Activated CD4-positive, alpha-beta T cell treated with anti-CD3 and anti-CD28 coated beads, Interleukin-2, amount 50 U/mL, for 4 hours (primary cell): ENCODE measurements around the gene AXIN2.
A peak's percentile ranks its signal among the peaks of the same experiment; 100 is the strongest.

Experiments used
- DNase-seq, 2 experiments: peaks; one replicate each; pipeline ENCODE4 v3.0.0-alpha.2; 2020

Gene AXIN2

DNA sequence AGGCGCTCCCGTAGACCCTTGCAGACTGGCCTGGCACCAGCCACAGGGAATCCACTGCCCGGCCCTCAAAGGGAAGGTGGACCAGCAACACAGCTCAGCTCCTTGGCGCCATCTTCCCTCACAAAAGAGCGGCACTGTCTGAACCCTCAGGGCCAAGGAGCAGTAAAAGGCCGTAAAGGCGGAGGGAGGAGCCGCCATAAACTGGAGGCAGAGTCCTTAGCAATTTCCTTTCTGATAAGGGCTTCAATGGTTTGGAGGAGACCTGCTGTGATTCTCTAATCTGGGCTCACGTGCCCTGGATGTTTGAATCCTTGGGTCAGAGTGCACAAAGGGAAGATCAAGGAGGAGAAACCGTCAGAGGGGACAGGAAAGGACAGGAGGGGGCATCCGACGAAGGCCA, 15.5 kb upstream of the AXIN2 start:
- DNase-seq: no peak

DNA sequence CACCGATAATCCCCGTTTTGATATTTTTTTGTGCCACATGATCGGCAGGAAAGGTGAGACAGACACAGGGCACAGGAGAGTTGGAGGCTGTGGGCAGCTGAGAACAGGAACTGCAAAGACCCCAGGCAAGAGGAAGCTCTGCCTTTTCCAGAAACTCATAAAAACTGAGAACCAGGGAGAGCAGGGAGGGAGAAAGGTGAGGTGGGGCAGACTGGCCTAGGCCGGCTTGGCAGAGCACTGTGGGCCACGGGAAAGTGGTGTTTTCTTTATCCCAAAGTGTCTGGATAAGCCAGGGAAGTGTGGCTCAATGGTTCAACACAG, 11.8 kb upstream of the AXIN2 start:
- no peak for DNase-seq

DNA sequence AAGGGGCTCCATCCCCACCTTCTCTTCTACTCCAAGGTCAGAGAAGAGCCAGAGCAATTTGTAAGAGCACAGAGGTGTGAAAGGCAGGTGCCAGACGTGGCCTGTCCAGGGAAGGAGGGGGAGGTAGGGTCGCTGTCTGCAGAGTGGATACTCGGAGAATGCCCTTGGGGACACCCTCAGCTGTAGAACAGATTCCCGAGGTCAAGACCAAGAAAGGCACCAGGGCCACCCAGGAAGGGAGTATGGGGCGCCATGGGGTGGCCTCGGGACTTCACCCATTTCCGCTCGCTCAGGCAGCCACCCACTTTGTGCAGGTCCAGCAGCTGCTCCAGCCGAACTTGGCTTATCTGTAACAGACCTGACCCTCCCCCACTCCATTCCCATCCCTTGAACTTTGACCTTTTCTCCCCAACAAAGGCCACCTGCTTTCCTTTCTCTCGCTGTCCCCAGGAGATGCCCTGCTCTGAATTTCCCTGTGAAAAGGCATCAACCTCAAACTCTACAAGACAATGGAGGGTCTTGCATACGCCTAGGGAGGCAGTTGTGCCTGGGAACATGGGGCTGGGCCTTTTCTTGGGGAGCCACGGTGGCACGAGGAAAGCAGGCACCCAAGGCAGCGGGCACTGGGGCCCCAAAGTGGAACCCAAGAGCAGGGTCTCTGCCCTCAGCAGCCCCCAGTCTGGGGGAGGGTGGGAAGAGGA, 11.3 kb upstream of the AXIN2 start:
- no peak for DNase-seq

DNA sequence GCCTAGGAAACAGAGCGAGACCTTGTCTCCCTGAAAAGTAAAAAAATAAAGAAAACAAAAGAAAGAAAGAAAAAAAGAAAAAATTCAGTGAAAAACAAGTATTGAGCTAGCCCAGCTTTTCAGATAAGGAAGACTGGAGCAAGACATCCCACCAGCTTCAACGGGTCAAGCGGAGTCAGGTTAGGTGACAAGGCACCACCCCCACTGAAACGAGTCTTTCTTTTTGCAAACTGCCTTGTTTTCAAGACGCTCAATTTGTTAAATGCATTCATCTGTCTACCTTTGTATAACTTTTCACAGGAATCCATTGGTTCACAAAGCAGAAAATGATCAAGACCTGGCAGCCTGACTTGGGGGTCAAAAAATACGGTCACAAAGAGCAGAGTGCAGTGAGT, 10.7 kb upstream of the AXIN2 start:
- no peak for DNase-seq

DNA sequence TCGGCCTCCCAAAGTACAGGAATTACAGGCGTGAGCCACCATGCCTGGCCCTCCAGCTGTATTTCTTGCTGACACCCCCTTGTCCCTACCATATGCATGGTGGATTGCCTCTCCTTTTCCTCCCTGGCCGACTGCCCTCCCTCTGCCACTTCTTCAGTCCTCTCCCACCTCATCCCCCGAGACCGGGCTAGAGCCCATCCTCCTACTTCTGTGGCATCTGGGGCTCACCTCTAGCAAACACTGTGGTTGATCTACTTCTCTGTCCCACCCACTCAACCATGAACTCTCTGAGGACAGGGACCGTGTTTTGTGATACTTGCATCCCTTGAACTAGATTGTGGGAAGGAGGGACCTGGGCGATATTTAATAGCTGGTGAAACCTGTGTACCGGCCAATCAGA, 7.5 kb upstream of the AXIN2 start:
- DNase-seq: no peak

DNA sequence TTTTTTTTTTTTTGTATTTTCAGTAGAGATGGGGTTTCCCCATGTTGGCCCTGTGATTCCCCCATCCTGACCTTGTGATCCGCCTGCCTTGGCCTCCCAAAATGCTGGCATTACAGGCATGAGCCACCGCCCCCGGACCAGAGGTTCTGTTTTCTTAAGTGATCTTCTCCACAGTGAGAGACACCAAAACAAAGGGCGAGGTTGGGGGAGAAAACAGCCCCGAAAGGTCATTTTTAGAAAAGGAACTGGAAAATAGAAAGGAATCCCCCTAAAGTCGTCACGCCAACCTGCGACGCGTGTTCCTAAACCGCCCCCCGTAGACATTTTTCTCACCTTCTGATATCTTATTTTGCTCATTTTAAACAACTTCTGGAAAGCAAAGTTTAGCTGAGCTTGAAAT, 6.1 kb upstream of the AXIN2 start:
- no peak for DNase-seq

DNA sequence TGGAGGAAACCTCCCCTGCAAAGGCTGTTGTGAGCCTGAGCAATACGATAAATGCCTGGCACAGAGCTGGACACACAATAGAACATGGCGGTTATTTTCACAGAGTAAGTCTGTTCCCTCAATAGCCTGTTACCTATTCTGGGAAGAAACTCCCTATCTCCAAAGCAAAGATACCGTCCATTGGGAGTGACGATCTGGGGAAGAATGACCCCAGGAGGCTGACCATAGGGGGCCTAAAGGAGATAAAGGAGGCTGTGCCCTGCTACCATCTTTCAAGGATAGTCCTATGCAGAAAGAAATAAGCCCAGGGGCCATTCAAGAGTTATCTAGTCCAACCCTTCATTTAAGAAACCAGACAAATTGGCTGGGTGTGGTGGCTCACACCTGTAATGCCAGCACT, 4.1 kb upstream of the AXIN2 start:
- no peak for DNase-seq

DNA sequence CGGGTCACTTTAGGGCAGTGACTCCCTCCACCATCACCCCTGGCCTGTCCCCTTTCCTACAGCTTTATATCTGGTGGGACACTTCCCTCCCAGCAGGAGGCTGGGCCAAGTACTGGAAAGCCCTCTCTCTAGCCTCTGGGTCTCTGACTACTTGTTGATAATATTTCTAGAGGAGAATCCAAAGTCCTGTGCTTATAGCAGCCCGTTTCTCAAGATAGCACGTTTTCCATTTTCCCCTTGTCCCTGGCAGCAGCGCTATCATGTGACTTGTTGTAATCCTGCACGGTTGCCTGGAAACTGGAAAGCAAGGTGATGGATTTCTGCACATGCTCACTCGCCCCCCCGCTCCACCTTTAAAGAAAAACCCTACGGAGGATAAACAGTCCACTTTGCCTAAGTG, 3.3 kb upstream of the AXIN2 start:
- DNase-seq: no peak

DNA sequence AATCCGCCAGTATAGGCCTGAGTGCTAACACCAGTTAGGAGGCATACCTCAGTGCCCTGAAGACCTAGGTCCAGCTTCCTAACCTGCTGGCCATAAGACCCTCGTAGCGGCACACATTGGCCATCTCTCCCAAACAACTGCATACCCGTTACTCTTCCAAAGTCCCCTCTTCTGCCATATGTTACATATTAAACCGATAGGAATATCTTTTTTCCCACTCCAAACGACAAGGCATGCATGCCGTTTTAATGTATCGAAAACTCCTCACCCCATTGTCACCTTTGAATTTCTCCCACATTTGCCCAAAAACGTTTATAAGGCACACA, 721 bp upstream of the AXIN2 start:
- DNase-seq: no peak

DNA sequence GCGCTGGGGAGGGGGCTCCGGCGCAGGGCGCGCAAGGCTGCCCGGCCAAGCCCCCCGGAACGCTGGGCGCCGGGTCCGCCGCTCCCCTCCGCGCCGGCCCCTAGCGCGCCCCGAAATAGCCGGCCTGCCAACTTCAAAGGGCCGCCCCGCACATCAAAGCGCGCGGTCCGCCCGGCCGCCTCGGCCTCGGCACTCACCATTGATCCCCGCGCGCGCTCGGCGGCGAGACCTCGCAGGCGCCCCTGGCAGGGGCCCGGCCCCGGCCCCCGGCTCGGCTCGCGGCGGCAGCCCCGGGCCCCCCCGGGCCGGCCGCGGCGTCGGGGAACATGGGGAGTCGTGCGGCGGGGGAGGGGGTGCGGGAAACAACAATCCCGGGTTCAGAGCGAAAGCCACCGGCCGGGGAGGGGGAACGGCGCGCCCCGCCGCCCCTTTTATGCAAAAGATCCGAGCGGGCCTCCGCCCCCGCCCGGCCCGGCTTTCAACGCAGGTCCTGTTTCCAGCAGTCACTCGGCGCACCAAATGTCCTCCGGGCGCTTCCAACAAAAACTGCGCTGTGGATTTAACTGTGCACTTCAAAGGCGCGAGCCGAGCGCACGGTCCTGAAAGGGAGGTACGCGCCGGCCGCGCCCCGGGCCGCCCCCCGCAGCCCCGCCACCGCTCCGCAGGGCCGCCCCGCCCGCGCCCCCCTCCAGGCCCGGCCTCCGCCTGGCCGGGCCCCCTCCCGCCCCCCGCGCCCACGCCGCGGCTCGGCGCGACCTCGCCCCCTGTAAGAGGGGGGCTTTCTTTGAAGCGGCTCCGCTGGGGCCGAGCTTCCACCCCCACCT, 608 bp downstream of the AXIN2 start:
- DNase-seq: peak; percentile 61 to 69

DNA sequence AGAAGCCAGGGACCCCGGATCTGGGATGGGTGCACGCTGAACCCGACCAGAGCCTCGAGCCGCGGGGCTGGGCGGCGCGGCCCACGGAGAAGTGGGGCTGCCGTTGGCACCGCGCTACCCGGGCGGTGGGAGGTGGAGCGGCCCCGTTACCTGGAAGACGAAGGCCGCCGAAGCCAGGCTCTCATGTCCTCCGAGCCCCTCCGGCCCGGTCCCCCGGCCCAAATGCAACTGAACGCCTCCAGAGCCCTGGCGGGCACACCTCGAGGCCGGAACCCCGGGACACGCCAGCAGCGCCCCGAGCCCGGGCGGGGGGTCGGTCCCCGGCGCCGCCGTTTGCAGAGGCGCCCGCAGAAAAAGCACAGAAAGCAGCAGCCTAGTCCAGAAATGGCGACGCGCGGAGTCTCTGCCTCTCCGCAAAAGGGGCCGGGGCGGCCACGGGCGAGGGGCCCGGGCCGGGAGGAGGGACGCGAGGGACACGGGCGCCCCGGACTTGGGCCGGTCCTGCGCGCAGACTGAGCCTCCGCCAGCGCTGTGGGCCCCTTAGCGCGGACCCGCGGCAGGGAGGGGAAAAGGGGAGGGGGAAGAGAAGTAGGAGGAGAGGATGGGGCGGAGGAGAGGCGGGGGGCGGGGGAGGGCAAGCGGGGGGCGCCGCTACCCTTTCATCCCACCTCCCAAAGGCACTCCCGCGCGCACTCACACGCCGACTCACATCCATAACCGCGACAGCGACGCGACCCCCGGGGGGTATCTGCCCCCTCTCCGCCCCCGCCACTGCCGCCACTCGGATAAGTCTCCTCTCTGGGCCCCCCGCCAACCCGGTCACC, 1.4 kb downstream of the AXIN2 start:
- peak; percentile 9 to 11 for DNase-seq

DNA sequence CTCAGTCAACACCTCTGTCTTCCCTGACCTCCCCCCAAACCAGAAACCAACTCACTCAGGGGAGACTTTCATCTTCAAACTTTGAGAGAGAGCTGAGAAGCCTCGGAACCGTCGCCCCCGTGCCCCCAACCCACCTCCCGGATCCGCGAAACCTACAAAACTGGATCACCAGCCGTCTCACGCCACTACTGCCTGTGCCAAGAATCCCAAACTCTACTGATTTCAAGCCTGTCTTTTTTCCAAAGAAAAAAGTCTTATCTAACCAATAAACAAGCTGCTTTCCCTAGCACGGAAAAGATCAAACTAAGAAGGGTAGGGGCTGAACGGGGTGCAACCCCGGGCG, 2.0 kb downstream of the AXIN2 start:
- no peak for DNase-seq

DNA sequence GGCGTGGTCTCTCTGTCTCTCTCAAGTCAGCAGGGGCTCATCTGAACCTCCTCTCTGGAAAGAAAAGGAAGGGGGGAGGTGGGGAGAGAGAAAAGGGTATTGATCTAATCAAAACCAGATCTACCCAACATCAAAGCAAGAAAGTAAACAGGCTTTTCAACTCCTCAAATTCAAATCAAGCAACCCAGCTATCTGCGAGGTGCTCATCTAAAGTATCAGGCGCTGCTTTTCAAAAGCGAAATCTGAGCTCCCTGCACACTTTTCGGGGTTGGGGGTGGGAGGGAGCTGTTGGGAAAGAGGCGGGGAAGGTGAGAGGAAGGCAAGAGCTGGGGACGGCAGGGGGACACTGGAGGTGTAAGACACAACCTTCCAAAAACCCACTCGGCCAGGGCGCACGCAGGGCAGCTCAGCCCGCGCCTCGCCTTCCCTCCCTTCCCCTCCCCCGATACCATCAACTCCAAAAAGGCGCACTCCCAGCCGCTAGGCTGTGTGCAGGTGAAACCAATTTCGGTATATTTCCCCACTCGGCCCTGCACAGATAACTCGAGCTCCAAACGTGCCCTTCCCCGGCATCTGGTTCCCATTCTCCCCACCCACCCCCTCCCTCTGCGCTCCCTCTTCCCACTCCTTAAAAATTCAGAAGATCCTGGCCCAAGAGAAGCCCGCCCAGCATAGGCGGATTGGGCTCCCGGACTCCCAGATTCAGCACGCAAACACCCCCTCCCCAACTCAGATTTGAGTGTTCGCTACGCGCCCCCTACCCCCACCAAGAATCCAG, 2.6 kb downstream of the AXIN2 start:
- DNase-seq: peak in 1 of 2 experiments; percentile 6

DNA sequence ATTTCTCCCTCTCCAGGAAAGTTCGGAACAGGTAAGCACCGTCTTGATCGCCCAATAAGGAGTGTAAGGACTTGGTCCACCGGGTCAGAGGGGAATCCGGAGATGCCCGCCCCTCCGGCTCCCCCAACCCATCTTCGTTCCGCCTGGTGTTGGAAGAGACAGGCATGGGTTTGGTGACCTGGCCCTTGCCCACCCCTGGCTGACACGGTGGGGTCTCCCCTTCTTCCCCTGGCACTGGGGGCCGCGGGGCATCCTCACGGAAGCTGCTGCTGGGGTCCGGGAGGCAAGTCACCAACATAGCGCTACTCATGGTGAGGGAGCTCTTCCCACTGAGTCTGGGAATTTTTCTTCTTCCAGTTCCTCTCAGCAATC, 3.2 kb downstream of the AXIN2 start:
- no peak for DNase-seq

DNA sequence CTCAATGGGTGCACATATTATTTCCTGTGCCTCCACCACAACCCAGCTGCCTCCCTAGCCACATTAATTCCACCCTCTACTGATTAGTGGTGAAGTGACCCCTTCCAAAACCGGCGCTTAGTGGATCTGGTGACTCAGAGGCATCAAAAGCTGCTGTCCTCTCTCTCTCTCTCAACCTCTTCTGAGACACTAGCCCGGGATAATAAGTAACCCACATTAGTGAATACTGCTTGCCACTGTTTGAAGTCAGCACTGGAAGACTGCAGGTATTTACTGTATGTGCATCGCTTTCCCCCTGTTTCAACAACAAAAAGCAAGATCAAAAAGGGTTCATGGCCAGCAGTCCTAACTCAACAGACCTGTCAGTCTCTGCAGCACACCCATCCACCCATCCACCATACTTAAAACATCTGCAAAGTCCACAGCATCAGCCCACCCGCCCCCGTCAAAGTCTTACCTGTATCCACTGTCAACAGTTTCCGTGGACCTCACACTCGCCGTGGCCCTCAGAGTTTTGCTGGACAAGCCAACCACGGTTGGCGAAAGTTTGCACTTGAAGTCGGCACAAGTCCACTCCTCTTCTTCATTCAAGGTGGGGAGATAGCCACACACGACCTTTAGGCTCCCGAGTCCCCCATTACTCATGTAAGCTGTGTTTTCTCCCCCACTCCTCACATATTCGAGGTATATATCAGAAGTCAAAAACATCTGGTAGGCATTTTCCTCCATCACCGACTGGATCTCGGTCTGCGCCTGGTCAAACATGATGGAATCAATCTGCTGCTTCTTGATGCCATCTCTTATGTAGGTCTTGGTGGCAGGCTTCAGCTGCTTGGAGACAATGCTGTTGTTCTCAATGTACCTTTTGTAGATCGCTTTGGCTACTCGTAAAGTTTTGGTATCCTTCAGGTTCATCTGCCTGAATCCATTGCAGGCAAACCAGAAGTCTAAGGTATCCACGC, 3.8 kb downstream of the AXIN2 start:
- DNase-seq: peak; percentile 11 to 16

DNA sequence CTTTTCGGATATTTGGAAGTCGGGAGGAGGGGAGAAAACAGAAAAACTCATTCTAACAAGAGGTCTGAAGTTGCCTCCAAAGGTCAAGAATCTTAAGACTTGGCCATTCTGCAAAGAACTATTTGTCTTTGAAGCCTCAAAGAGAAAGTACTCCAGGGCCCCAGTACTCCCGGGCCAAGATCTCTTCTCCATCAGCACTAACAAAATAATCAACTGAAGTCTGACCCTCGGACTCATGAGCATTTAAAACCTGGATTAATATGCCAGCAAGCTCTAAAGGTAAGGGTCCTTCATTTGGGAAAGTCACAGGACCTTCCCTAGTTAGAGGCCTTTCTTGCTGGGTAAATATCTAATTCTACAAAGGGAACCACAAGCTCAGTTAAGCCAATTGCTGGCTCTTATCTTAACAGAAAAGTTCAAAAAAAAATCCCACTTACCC, 4.5 kb downstream of the AXIN2 start:
- DNase-seq: no peak

DNA sequence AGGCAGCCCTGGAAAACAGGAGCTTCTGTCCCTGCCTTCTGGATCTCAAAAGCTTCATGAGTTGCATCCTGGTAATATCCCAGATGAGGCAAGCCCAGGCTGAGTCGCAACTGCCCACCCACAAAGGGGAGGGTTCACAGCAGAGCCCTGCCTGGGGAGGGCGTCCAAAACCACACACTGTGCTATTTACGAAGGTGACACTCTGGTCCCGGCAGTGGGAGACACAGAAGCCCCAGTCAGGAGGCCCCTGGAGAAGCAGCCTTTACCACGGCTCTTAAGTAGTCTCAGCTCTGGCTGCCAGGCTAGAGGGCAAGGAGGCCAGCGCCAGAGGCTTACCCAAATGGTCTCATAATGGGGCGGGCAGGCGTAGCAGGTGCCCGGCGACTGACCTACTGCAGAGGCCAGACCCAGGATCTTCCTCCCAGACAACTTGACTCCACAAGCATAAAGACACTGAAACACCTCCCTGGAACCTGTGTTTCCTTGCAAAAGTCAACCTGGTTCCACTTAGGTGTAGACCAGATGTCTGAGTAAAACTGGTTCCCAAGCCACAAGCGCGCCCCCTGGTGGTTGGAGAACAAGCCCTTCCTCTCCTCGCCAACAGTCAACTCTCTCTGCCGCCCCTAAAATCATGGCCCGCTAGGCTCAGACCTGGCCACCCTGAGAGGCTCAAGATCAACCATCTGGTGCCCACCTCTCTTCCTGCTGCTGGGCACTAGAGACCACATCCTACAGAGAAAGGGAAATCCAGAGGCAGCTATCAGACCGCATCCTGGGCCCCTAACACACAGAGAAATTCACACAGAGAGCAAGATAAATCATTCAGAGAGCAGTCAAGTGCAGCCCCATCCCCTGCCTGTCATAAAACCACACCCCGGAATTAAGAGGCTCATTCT, 5.2 kb downstream of the AXIN2 start:
- DNase-seq: peak; percentile 92 to 95

DNA sequence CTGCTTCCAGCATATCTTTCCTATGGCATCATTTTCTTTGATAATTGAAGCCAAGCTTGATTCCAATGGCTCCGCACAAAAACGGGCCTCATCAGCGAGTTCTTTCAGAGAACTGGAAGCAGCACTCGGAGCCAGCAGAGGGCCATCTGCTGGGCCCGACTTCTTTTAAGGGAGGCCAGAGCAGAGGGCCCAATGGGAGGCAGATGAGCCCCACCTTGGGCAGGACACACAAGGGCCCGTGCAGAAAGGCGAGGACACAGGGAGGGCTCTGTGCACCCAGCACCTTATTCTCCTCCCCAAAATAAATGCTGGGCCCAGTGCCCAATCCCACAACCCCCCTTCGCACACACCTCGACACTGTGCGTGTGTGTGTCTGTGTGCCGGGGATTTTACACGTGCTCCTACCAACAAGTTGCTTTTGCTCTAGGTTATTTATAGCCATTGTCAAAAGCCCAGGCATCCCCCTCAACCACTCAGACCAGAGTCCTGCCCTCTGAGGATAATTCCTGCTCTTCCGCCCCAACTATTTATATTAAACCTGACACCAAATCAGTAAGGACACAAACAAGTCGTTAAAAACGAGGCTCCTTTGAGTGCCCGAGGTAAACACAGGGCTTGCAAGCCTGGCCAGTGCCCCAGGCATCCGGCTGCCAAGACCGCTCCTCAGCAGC, 6.8 kb downstream of the AXIN2 start:
- DNase-seq: no peak

DNA sequence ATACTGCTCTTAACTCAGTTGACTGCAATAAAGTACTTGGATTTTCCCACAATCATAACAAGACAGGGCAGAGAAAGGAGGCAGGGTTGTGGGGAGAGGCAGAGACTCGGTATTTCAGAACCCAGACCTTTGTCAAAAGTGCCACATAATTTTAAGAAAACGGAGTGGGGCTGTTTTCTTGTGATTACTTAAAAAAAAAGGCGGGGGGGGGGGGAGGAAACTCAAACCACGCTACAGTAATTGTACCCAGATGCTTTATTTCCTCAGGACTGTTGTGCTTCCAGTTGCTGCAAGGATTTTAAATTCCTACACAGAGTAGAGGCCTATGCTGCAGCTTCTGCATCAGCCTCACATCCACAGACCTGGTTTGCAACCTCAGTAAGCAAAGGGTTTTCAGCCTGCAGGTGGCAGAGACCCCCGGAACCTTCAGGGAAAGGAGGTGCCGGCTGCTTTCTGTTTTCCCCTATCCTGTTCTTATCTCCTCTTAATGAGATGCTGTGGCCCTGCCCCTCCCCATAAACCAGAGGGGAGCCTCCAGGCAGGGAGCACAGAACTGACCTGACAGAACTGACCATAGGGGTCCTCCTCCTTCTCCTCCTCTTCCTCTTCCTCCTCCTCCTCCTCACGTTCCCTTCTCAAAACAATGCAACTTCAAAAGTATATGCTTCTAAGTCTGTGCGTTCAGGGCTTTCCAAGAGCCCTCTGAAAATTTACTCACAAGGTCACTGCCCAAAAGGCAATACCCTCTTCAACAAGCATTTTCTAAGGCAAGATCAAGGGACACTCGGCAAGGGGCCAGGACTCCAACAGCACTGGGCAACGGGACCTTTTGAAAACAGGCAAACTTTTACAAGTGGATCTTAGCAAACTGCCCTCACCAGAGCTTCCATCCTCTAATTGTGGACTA, 7.5 kb downstream of the AXIN2 start:
- DNase-seq: no peak
